Measurements from ENCODE around the gene VENTX. TPM values are rescaled to one million over a fixed set of nuclear protein-coding genes. Genes with fewer than 3 reads are reported as not detected.
"Not testable (repeated sequence)": the region's sequence is repeated elsewhere in the genome, so short reads cannot be mapped to it uniquely, and the experiment has no call there.

The VENTX gene
- polyA plus RNA-seq, 3 donors = 0.28 to 0.80 (median 0.56) TPM

DNA sequence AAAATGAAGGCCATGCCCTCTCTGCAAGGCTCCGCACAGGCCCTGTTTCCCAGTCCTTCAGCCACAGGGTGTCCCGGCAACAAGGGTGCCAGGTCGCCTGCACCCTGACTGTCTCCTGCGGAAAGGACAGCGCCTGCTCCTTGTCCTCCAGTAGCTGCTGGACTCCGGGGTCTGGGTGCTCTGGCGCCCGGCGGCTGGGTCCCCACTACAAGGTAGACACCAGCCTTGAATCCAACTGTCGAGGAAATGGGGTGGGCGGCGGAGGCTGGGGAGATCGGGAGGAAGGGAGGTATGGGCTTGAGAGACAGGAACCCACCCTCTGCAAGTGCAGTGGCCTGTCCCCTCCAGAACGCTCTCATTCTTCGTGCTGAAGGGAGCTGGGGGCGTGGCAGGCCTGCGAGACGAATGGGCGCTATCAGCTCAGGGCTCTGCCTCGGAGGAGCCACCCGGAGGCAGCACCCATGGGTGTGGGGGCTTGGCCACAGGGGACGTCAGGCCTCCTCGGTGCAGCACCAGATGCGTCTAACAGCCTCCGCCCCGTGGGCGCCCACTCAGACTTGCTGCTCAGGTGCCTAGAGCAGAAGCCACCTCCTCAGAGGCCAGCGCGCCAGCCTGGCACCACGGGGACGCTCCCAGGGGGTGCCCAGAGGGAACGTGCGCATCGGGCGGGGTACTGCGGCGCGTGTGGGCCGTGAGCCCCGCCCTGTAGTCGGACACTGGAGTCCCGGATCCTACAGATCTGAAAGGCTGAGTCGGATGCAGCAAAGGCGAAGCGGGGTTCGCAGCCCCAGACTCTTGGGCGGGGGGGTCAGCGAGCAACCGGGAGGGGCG, 23.5 kb downstream of the VENTX start:
- WGBS, 3 donors = 19 to 20% (median 19%) methylated on average over 44 to 50 of the region's 50 CpGs
- peak overlapping the region; percentile 56 for H3K27ac ChIP-seq (ENCODE audit: low read depth, low read length)

DNA sequence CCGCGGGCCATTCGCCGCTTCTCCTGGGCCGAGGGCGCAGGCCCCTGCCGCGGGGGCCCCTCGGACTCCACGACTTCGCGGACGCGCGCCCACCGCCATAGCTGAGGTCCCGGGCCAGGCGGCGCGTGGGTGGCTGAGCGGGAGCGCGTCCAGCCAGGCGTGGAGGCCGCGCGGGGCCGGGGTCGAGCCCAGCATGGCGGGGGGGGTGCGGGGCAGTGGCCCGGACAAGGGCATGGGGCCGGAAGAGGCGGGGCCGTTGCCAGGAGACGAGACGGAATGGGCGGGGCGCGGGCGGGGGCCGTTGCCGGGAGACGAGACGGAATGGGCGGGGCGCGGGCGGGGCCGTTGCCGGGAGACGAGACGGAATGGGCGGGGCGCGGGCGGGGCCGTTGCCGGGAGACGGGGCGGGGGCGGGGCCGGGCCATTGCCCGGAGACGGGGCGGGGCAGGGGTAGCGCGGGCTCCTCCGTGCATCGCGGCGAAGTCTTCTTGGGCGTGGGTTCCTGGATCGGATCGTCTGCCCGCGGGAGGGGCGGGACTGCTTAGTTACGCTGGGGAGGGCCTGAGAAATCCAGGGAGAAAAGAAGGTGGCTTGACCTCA, 24.2 kb downstream of the VENTX start:
- WGBS, 3 donors = 1 to 3% (median 1%) methylated on average over 11 to 77 of the region's 79 CpGs
- peak overlapping the region; percentile 56 for H3K27ac ChIP-seq (ENCODE audit: low read depth, low read length)

DNA sequence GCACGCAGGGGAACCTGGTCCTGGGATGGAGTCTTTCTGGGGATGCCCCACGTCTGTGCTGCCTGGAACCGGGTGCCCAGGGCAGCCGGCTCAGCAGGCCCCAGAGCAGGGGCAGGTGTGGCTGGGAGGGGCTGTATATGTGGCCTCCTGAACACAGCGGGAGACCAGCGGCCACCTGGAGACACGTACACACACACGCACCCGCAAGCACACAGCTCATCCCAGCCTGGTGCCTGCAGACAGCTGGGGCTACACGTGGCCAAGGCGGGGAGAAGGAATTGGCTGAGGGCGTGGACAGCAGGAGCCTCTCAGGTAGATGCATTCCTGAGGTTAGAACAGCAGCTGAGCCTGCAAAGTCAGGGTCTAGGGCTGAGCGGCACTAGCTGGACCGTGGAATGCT, 25.0 kb downstream of the VENTX start:
- WGBS, 3 donors = 87 to 89% (median 88%) methylated on average over 12 to 14 of the region's 14 CpGs
- no peak overlapping the region for H3K27ac ChIP-seq (ENCODE audit: low read depth, low read length)

DNA sequence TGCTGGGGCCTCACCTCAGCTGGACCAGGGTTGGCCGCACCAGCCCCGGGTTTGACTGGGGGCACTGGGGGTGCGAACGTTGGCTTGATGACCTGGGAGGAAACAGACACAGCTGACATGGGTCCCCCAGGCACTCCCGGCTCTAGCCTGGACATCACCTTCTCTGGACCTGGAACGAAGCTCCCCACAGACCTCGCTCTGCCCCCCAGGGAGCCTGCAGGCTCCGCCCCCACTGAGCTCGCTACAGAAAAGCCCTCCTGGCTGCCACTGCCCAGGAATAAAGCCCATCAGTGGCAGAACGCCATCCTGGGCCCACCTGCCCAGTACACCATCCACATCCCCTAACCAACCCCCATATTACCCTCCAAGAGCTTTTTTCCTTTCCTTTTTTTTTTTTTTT, 26.0 kb downstream of the VENTX start:
- WGBS, 3 donors = 88 to 91% (median 89%) methylated on average over 10 of the region's 10 CpGs
- no peak overlapping the region for H3K27ac ChIP-seq (ENCODE audit: low read depth, low read length)

DNA sequence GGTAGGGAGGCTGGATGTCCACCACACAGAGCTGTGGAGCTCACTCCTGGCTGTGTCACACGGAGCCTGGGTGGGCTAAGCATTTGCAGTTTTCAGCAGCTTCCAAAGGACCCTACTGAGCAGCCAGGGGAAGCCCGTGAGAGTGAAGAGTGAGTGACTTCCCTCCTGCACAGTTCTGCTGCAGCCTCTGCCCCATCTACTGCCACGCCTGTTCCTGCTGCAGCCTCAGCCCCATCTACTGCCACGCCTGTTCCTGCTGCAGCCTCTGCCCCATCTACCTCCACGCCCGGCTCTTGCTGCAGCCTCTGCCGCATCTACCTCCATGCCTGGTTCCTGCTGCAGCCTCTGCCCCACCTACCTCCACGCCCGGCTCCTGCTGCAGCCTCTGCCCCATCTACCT, 26.8 kb downstream of the VENTX start:
- WGBS, 3 donors = 60 to 83% (median 69%) methylated on average over 9 of the region's 9 CpGs
- no peak overlapping the region for H3K27ac ChIP-seq (ENCODE audit: low read depth, low read length)

DNA sequence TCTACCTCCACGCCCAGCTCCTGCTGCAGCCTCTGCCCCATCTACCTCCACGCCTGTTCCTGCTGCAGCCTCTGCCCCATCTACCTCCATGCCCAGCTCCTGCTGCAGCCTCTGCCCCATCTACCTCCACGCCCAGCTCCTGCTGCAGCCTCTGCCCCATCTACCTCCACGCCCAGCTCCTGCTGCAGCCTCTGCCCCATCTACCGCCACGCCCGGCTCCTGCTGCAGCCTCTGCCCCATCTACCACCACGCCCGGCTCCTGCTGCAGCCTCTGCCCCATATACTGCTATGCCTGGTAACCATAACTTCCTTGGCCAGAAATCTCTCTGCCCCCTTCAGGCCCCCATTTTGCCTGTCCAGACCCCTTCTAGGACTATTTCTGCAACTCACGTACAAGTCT, 27.4 kb downstream of the VENTX start:
- 81 to 90% (median 88%) methylated on average over 10 of the region's 10 CpGs for WGBS, 3 donors
- not testable (repeated sequence) for H3K27ac ChIP-seq (ENCODE audit: low read depth, low read length)

DNA sequence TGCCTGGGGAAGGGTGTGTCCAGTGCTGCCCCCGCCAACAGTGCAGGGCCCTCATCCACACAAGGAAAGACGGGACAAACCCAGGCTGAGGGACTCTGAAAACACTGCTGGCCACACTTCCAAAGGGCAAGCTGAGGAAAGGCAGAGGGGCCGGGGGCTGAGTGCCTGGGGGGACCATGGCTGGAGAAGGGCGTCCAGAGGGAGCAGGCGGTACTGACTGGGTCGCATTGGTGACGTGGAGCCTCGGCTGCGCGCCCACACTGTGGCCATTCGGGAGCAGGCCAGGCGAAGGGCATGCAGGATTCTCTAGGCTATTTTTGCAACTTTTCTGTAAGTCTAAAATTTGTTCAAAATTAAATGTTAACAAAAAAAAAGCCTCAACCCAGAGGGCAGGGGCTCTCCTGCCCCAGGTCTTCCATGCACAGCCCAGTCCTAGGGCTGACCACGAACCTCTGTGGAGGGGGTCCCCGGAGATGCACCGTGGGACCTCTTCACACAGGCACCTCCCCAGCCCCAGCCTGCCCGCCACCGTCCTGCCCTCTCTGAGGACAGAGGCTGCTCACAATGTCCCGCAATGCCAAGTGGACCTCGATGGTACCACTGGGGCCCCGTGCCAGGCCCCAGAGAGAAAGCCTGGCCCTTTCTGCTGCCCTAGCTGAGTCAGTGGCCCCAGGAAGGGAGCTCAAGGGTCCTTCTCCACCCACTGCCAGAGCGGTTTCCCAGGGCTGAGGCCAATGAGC, 28.6 kb downstream of the VENTX start:
- 81 to 91% (median 86%) methylated on average over 20 to 21 of the region's 21 CpGs for WGBS, 3 donors
- no peak overlapping the region for H3K27ac ChIP-seq (ENCODE audit: low read depth, low read length)

DNA sequence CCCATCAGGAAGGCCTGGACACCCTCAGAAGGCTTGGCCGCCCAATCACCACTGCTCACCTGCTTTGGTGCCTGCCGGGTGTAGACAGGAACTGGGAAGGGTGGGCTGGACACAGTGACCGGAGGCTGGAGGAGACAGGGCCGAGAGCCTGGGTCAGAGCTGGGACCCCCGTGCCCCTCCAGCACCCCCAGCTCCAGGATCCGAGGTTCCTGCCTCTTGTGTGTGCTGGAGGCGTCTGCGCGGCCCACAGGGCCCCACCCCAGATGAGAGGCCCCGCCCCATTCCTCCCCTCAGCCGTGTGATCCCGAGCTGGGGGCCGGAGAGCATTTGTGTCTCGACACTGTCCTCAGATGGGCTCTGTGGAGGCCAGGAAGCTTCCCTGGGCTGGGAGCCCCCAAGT, 29.6 kb downstream of the VENTX start:
- 77 to 91% (median 82%) methylated on average over 14 of the region's 14 CpGs for WGBS, 3 donors
- no peak overlapping the region for H3K27ac ChIP-seq (ENCODE audit: low read depth, low read length)

DNA sequence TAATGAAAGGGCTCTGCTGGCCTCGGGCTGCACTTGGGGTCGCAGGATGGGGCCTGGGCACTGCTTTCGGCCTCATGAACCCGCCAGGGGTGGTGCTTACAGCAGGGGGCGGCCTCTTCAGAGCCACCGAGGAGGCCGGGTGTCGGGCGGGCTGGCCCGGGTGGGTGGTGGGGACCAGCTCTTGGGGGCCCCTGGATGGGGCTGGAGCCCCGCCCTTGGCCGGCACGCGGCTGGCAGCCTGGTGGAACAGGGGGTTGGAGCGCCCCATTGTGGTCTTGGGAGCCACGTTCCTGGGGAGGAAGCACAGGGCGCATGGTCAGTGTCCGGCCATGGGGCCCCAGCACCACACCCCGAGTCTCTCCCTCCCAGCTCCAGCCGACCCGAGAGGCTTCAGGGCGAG, 30.2 kb downstream of the VENTX start:
- WGBS, 3 donors = 88 to 95% (median 89%) methylated on average over 20 to 22 of the region's 22 CpGs
- no peak overlapping the region for H3K27ac ChIP-seq (ENCODE audit: low read depth, low read length)

DNA sequence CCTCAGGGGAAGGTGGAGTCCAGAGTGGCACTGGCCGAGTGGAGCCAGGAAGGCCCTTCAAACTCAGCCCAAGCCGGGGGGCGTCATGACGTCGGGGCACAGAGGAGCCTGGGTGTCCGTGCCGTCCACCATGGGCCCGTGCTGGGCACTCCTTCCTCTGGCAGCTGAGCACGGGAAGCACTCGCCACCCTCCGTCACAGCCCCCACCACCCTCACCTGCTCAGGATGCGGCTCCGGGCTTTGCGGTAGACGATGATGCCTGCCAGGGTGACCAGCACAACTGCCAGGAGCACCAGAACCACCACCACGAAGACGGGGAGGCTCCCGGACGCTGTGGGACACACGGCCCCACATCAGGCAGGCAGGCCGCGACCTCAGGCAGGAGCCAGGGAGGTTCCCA, 30.9 kb downstream of the VENTX start:
- no peak overlapping the region for H3K27ac ChIP-seq (ENCODE audit: low read depth, low read length)
- WGBS, 3 donors = 94 to 96% (median 95%) methylated on average over 19 to 22 of the region's 22 CpGs

DNA sequence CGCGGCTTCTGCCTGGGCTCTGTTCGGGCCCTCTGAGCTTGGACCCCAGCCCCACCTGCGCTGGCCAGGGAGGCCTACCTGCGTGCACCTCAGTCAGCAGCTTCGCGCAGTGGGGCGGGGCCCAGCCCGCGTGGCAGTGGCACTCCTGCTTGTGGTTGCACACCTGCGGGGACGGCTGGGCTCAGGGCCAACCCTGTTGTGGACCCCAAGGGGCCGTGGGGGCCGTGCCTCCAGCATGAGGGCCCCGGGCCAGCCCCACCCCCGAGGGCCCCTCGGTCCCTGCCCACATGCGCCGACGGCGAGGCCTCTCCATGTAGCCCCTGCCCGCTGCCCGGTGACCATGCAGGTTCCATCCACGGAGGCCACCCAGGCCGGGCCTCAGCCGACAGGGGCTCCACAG, 31.7 kb downstream of the VENTX start:
- WGBS, 3 donors = 90 to 91% (median 91%) methylated on average over 21 to 26 of the region's 26 CpGs
- no peak overlapping the region for H3K27ac ChIP-seq (ENCODE audit: low read depth, low read length)

DNA sequence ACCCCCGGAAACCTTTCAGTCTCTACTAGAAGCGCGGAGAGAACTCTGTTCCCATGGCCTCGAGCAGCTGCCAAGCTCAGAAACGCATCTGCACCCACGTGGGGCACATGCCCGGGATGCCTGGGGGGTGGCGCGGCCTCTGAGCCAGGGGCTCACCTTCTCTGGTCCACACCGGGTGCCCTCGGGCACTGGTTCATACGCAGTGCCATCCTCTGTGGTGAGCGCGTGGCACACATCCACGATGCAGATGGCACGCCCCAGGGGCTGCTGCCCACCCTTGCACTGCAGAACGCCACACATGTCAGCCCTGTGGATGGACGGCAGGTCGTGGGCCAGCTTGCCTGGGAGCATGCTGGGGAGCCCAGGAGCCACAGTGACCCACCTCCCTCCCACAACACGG, 32.5 kb downstream of the VENTX start:
- 90 to 93% (median 91%) methylated on average over 20 of the region's 20 CpGs for WGBS, 3 donors
- no peak overlapping the region for H3K27ac ChIP-seq (ENCODE audit: low read depth, low read length)

DNA sequence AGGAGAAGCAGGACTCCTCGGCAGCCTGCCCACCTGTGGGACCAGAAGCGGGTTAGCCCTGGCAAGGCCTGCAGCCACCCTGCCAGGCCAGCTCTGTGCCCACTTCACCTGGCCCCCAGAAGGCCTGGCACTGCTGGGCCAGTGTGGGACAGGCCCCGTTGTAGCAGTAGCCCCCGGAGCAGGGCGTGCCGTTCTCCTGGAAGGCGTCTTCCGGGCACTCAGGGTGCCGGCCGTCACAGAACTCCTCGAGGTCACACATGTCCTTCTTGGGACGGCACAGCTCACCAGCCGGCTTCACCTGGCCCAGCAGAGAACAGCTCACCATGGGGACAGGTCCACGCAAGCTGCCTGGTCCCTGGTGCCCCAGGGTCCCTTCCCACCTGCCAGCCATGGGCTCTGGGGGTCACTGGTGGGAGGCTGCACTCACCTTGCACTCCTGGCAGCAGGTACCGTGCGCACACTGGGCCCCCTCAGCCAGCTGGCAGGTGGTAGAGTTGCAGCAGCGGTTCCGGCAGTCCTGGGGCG, 33.2 kb downstream of the VENTX start:
- WGBS, 3 donors = 91 to 94% (median 94%) methylated on average over 18 to 19 of the region's 19 CpGs
- H3K27ac ChIP-seq (ENCODE audit: low read depth, low read length) = no peak overlapping the region

DNA sequence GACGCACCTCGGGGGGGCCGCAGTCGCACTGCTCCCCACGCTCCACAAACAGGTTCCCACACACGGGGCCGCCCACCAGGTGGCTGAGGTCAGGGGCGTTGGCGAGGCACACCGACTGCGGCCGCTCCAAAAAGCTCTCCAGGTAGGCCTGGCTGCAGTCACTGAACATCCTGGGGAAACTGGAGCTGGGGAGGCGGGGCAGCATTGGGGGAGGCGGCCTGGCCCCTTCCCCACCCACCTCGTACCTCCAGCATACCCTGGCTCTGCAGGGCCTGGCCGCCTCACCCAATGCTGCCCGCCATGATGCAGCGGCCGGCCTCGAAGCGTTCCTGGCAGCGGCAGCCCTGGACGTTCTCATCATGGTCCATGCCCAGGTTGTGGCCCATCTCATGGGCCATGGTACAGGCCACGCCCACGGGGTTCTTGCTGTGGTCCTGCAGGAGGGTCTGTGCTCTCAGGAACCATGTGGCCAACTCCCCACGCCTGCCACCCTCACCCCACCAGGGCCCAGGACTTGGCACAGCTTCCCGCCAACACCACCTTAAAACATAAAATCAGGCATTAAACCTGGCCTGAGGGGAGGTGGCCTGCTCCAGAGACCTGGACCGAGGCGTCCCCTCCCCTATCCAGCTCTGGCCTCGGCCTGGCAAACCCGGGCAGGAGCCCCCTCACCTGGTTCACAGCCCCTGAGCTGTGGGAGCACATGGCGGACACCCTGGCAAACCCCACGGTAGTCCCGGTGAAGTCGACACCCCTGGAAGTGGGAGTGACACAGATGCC, 34.1 kb downstream of the VENTX start:
- H3K27ac ChIP-seq (ENCODE audit: low read depth, low read length) = no peak overlapping the region
- WGBS, 3 donors = 85 to 88% (median 87%) methylated on average over 35 of the region's 35 CpGs

DNA sequence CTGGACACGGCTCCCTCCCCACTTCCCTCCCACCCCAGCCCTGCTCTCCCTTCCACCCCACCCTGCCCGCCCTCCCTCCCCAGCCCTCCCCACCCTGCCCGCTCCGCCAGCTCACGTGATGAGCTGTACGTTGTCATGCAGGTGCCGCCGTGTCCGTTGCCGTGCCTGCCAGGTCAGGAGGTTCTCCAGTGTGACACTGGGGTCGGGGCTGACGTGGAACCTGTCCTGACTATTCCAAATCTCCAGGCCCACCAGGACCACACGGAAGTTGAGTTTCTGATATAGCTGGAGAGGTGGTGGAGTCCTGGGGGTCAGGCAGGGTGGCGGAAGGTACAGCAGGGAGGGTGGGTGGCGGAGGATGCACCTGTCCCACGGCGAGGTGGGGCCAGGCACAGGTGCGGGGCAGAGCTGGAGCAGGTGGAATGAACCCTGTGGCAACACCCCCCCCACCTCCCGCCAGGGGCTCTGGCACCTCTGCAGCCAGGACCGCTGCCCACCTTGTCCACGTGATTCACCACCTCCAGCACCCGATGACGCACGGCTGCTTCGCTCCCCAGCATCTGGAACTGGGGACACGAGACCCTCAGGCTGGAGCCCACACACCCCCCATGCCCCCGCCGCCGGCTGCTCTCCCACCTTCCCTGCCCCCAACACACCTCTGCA, 34.8 kb downstream of the VENTX start:
- H3K27ac ChIP-seq (ENCODE audit: low read depth, low read length) = no peak overlapping the region
- WGBS, 3 donors = 83 to 93% (median 88%) methylated on average over 27 to 29 of the region's 29 CpGs

DNA sequence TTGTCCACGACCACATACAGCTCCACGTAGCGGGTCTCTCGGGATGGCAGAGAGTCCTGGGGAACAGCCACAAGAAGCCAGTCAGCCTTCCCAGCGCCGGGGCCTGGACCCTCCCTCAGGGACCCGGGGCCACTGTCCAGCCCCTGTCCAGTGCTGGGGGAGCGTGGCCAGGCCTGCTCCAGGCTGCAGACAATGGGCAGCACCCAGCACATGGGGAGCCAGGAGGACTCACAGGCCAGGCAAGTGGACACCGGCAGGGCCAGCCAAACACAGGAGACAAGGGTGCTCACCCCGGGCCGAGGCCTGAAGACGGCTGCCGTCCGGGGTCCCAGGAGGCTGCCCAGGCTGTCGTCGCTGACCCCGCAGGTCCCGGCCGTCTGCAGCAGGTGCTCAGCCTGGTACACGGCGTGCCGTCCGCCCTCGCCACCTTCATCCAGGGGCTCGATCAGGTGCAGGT, 35.3 kb downstream of the VENTX start:
- H3K27ac ChIP-seq (ENCODE audit: low read depth, low read length) = no peak overlapping the region
- 91 to 94% (median 93%) methylated on average over 18 to 25 of the region's 25 CpGs for WGBS, 3 donors

DNA sequence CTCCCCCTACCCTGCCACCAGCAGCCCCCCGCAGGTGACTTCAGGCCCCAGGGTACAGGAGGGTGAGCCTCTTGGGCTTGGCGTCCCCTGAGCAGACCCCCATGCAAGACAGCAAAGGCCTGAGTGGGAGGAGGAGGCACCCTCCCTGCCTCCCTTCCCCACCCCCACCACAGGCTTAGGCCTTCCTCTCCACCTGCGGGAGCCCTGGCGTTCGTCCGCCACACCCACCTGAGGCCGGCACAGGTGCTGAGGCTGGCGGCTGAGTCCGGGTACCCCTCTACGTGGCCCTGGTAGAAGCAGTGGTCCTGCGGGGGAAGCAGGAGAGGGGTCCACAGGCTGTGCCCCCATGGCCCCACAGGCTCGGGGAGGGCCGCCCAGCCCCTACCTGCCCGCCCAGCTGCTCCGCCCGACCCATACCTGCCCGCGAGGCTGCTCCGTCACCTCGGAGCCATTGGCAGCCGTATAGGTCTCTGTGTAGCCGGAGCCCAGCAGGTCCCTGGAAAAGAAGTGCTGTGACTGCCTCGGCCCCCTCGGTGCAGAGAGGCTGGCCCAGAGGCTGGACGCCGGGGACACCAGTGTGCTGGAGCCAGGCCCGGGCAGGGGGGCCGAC, 36.0 kb downstream of the VENTX start:
- no peak overlapping the region for H3K27ac ChIP-seq (ENCODE audit: low read depth, low read length)
- WGBS, 3 donors = 83 to 94% (median 88%) methylated on average over 15 to 28 of the region's 28 CpGs

Measured in adipose tissue (tissue), 3 donors.